ENCODE results near the gene STK32B.
A peak's percentile ranks its signal among the peaks of the same experiment; 100 is the strongest.

Gene STK32B

GRCh38 chr4:5078009-5078408, 26.7 kb downstream of the STK32B start:
- no peak for DNase-seq

- DNase-seq: no peak
These were observed 28.3 kb downstream of the STK32B start for GRCh38 chr4:5079581-5079980.

GRCh38 chr4:5081441-5081999, 30.2 kb downstream of the STK32B start:
- DNase-seq: no peak

- DNase-seq: no peak
These were observed 31.1 kb downstream of the STK32B start for GRCh38 chr4:5082376-5082775.

- no peak for DNase-seq
These were observed 33.7 kb downstream of the STK32B start for GRCh38 chr4:5084911-5085475.

- no peak for DNase-seq
These were observed 35.3 kb downstream of the STK32B start for GRCh38 chr4:5086535-5086934.

- DNase-seq: no peak
These were observed 45.0 kb downstream of the STK32B start for GRCh38 chr4:5096261-5096660.

- DNase-seq: no peak
These were observed 46.9 kb downstream of the STK32B start for GRCh38 chr4:5098176-5098575.

- DNase-seq: no peak
These were observed 49.1 kb downstream of the STK32B start for GRCh38 chr4:5100336-5100735.

- no peak for DNase-seq
These were observed 49.7 kb downstream of the STK32B start for GRCh38 chr4:5100986-5101385.

- DNase-seq: no peak
These were observed 50.3 kb downstream of the STK32B start for GRCh38 chr4:5101571-5101970.

- no peak for DNase-seq
These were observed 59.6 kb downstream of the STK32B start for GRCh38 chr4:5110901-5111300.

- DNase-seq: no peak
These were observed 61.2 kb downstream of the STK32B start for GRCh38 chr4:5112333-5113095.

GRCh38 chr4:5114950-5115349, 63.7 kb downstream of the STK32B start:
- DNase-seq: no peak

- DNase-seq: no peak
These were observed 67.0 kb downstream of the STK32B start for GRCh38 chr4:5118091-5118786.

- DNase-seq: no peak
These were observed 67.9 kb downstream of the STK32B start for GRCh38 chr4:5118994-5119835.

- DNase-seq: no peak
These were observed 68.8 kb downstream of the STK32B start for GRCh38 chr4:5120067-5120466.

GRCh38 chr4:5120468-5120867, 69.2 kb downstream of the STK32B start:
- DNase-seq: no peak

GRCh38 chr4:5122114-5122513, 70.8 kb downstream of the STK32B start:
- no peak for DNase-seq

- no peak for DNase-seq
These were observed 73.6 kb downstream of the STK32B start for GRCh38 chr4:5124876-5125275.

GRCh38 chr4:5125321-5125720, 74.0 kb downstream of the STK32B start:
- DNase-seq: peak; percentile 1

GRCh38 chr4:5126231-5126630, 75.0 kb downstream of the STK32B start:
- no peak for DNase-seq

- no peak for DNase-seq
These were observed 75.6 kb downstream of the STK32B start for GRCh38 chr4:5126857-5127256.
